Activated naive CD8-positive, alpha-beta T cell treated with anti-CD3 and anti-CD28 coated beads, Interleukin-2, amount 50 U/mL, for 16 hours (primary cell): ENCODE measurements around the gene LIFR.

Source experiments
- DNase-seq: peaks from one replicate; pipeline ENCODE4 v3.0.0-alpha.2; 2020; ENCODE audit warnings: low read depth, low spot score

Gene LIFR

GRCh38 chr5:38465702-38466423, 90.6 kb downstream of the LIFR start:
- DNase-seq: no peak

GRCh38 chr5:38465061-38465460, 91.4 kb downstream of the LIFR start:
- DNase-seq: no peak

- DNase-seq: no peak
Measured at GRCh38 chr5:38463634-38464521, 92.6 kb downstream of the LIFR start.

- DNase-seq: no peak
Measured at GRCh38 chr5:38462976-38463633, 93.3 kb downstream of the LIFR start.

GRCh38 chr5:38458174-38458573, 98.3 kb downstream of the LIFR start:
- no peak for DNase-seq

GRCh38 chr5:38456657-38457399, 99.6 kb downstream of the LIFR start:
- no peak for DNase-seq

GRCh38 chr5:38455796-38456330, 100.6 kb downstream of the LIFR start:
- DNase-seq: no peak

GRCh38 chr5:38453921-38454320, 102.5 kb downstream of the LIFR start:
- no peak for DNase-seq

GRCh38 chr5:38453506-38453905, 102.9 kb downstream of the LIFR start:
- peak; percentile 6 for DNase-seq

GRCh38 chr5:38452201-38452600, 104.2 kb downstream of the LIFR start:
- DNase-seq: no peak

- no peak for DNase-seq
Measured at GRCh38 chr5:38451074-38451725, 105.2 kb downstream of the LIFR start.

- no peak for DNase-seq
Measured at GRCh38 chr5:38450627-38451026, 105.8 kb downstream of the LIFR start.

- no peak for DNase-seq
Measured at GRCh38 chr5:38448568-38449350, 107.7 kb downstream of the LIFR start.

GRCh38 chr5:38447786-38448185, 108.7 kb downstream of the LIFR start:
- DNase-seq: no peak

GRCh38 chr5:38447056-38447455, 109.4 kb downstream of the LIFR start:
- no peak for DNase-seq

GRCh38 chr5:38446029-38446522, 110.4 kb downstream of the LIFR start:
- DNase-seq: no peak

- no peak for DNase-seq
Measured at GRCh38 chr5:38445374-38446028, 110.9 kb downstream of the LIFR start.

- DNase-seq: no peak
Measured at GRCh38 chr5:38443390-38443789, 113.1 kb downstream of the LIFR start.

GRCh38 chr5:38442247-38442573, 114.2 kb downstream of the LIFR start:
- DNase-seq: no peak
